Measurements from ENCODE around the gene SULT1A2.
"Not testable (repeated sequence)": the region's sequence is repeated elsewhere in the genome, so short reads cannot be mapped to it uniquely, and the experiment has no call there.

GRCh38 chr16:28599377-28600285, 2.8 kb upstream of the SULT1A2 start:
- TF ChIP-seq MYC, CTCF (IDR thresholded peaks at IDR 0.05; ENCODE audit: low read depth, low read length): not testable (repeated sequence)
- TF ChIP-seq, protein P1, sequence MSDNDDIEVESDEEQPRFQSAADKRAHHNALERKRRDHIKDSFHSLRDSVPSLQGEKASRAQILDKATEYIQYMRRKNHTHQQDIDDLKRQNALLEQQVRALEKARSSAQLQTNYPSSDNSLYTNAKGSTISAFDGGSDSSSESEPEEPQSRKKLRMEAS (IDR thresholded peaks at IDR 0.05; ENCODE audit: low read depth, low read length): not testable (repeated sequence)

Data from NB4 (cell line).